Natural killer cell (primary cell): Measurements from ENCODE around the gene ZDHHC20. TPM values are rescaled to one million over a fixed set of nuclear protein-coding genes. Genes with fewer than 3 reads are reported as not detected.

Experiments
- ATAC-seq, 3 donors: fragments of 150-1000 bp in 2 of 3; fragments of 200-7000 bp in 1 of 3; cut with Tn5 transposase; 1 replicate in 1 of 3; 2 replicates in 2 of 3; pipeline ENCODE4 v1.10.0; 2021; ENCODE audit warnings: mild to moderate bottlenecking in 2 of 3, moderate library complexity in 2 of 3
- DNase-seq, 2 donors: peaks; one replicate each; pipeline versions ENCODE4 v3.0.0 to v3.0.0-alpha.2; 2013 to 2021; ENCODE audit warnings: mixed read lengths in 1 of 2
- H3K27ac ChIP-seq: one replicate; pipeline ENCODE4 v1.5.1; 2013; ENCODE audit warnings: mild to moderate bottlenecking, low read length
- H3K27me3 ChIP-seq: one replicate; pipeline ENCODE4 v1.6.1; 2013; ENCODE audit warnings: low read length; ENCODE audit not compliant: control insufficient read depth, insufficient read depth
- H3K36me3 ChIP-seq: one replicate; pipeline ENCODE4 v1.6.1; 2013; ENCODE audit warnings: low read length; ENCODE audit not compliant: control insufficient read depth, insufficient read depth
- H3K4me1 ChIP-seq: one replicate; pipeline ENCODE4 v1.6.1; 2013; ENCODE audit warnings: low read length; ENCODE audit not compliant: control insufficient read depth, insufficient read depth
- H3K4me3 ChIP-seq: one replicate; pipeline ENCODE4 v1.5.1; 2013; ENCODE audit warnings: low read length
- H3K9me3 ChIP-seq: one replicate; pipeline ENCODE4 v1.6.1; 2013; ENCODE audit warnings: low read length; ENCODE audit not compliant: control insufficient read depth, insufficient read depth
- H3K27ac Mint-ChIP-seq, 2 donors: one replicate each; pipeline ENCODE4 v1.8.0; 2022; ENCODE audit warnings: mild to moderate bottlenecking in 2 of 2, mixed read lengths in 2 of 2, moderate library complexity in 1 of 2
- H3K27me3 Mint-ChIP-seq, 2 donors: one replicate each; pipeline ENCODE4 v1.8.0; 2022; ENCODE audit warnings: low read depth in 2 of 2, mixed read lengths in 2 of 2
- H3K36me3 Mint-ChIP-seq: one replicate; pipeline ENCODE4 v1.8.0; 2022; ENCODE audit warnings: mixed read lengths
- H3K4me1 Mint-ChIP-seq, 2 donors: one replicate each; pipeline ENCODE4 v1.8.0; 2022; ENCODE audit warnings: mixed read lengths in 2 of 2
- H3K4me3 Mint-ChIP-seq: one replicate; pipeline ENCODE4 v1.8.0; 2022; ENCODE audit warnings: mild to moderate bottlenecking, moderate library complexity, mixed read lengths
- H3K9me3 Mint-ChIP-seq, 2 donors: one replicate each; pipeline ENCODE4 v1.8.0; 2022; ENCODE audit warnings: mixed read lengths in 2 of 2
- WGBS: methylation state at CpG from one replicate; pipeline ENCODE4 v1.1.7; 2013; ENCODE audit warnings: missing lambda C conversion rate; ENCODE audit not compliant: insufficient coverage; 5-methylcytosine and 5-hydroxymethylcytosine counted together
- intact Hi-C: fragments of 100-400 bp; cut with micrococcal nuclease; formaldehyde crosslinking; loops from one replicate; pipeline ENCODE4 v1.14.2; 2022
- total RNA-seq, 4 donors: library from RNA; stranded (reverse); fragments of 120-200 nt in 1 of 4; gene quantifications; one replicate each; pipeline versions ENCODE4 v1.2.3 to v1.2.4, GENCODE V29; 2013 to 2022
- TF ChIP-seq, protein P1 (sequence below): fragments of 200-600 bp; IDR thresholded peaks from one replicate; pipeline ENCODE4 v1.8.0; 2022; ENCODE audit warnings: antibody characterized with exemption

Gene ZDHHC20
- total RNA-seq, 3 donors from 2014 or later (not counting 1 experiment from before 2014, with no cell fraction given): 85.1 to 116 (median 93.4) TPM

DNA sequence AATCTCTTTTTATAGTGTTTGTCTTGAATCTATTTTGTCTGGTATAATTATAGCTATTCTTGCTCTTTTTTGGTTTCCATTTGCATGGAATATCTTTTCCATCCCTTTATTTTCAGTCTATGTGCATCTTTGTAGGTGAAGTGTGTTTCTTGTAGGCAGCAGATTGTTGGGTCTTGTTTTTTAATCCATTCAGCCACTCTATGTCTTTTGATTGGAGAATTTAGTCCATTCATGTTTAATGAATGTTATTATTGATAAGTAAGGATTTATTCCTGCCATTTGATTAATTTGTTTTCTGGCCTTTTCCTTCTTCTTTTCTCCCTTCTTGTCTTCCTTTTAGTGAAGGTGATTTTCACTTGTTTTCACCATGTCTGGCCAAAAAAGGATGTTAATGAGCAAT is 11.7 kb upstream of the ZDHHC20 start:
- H3K27ac Mint-ChIP-seq: no peak overlapping the region
- H3K4me1 ChIP-seq: no peaks in the 10 kb centered on the region
- H3K27me3 Mint-ChIP-seq: peaks cover 0 to 2% of the 10 kb centered on the region in 2 donors
- H3K9me3 ChIP-seq: no peaks in the 10 kb centered on the region
- H3K36me3 Mint-ChIP-seq: no peaks in the 10 kb centered on the region
- no peaks in the 10 kb centered on the region for H3K36me3 ChIP-seq
- H3K4me3 Mint-ChIP-seq: no peak overlapping the region
- H3K4me3 ChIP-seq: no peak overlapping the region
- H3K9me3 Mint-ChIP-seq: peaks cover 2 to 4% of the 10 kb centered on the region in 2 donors
- no peaks in the 10 kb centered on the region for H3K27me3 ChIP-seq
- no peaks in the 10 kb centered on the region for H3K4me1 Mint-ChIP-seq
- no peak overlapping the region for H3K27ac ChIP-seq
- ATAC-seq: no peak
- TF ChIP-seq, protein P1, sequence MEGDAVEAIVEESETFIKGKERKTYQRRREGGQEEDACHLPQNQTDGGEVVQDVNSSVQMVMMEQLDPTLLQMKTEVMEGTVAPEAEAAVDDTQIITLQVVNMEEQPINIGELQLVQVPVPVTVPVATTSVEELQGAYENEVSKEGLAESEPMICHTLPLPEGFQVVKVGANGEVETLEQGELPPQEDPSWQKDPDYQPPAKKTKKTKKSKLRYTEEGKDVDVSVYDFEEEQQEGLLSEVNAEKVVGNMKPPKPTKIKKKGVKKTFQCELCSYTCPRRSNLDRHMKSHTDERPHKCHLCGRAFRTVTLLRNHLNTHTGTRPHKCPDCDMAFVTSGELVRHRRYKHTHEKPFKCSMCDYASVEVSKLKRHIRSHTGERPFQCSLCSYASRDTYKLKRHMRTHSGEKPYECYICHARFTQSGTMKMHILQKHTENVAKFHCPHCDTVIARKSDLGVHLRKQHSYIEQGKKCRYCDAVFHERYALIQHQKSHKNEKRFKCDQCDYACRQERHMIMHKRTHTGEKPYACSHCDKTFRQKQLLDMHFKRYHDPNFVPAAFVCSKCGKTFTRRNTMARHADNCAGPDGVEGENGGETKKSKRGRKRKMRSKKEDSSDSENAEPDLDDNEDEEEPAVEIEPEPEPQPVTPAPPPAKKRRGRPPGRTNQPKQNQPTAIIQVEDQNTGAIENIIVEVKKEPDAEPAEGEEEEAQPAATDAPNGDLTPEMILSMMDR: no peak
- intact Hi-C loops: no loop called here
- no peak for DNase-seq

DNA sequence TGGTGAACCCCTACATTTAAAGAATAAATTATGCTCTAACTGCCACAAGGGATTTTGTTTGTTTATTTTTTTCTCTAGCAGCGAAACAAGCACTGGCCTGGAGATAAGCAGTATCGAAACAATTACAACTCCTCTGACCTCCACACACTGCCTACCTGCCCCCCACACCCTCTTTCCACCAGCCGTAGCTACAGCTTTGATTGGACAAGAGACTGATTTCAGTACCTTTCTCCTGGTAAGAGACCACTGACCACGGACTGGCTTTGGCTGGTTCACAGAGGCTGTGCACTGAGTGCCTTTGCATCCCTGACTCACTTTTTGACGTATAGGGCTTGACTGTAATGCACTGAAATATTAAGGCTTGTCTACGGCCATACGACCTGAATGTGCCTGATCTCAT is 7.4 kb upstream of the ZDHHC20 start:
- TF ChIP-seq, protein P1: no peak
- Mint-ChIP-seq H3K27ac (no peak overlapping the region), H3K36me3 (no peaks in the 10 kb centered on the region), H3K4me1 (no peaks in the 10 kb centered on the region), H3K27me3 (peaks cover 0 to 1% of the 10 kb centered on the region in 2 donors), H3K4me3 (no peak overlapping the region), H3K9me3 (peaks cover 1 to 2% of the 10 kb centered on the region in 2 donors)
- Histone ChIP-seq H3K27ac (no peak overlapping the region), H3K4me3 (no peak overlapping the region), H3K4me1 (no peaks in the 10 kb centered on the region), H3K9me3 (no peaks in the 10 kb centered on the region), H3K27me3 (no peaks in the 10 kb centered on the region), H3K36me3 (no peaks in the 10 kb centered on the region)
- ATAC-seq (no peak), DNase-seq (no peak)
- intact Hi-C loops: no loop called here
- WGBS: 80% methylated on average over 7 of the region's 7 CpGs

DNA sequence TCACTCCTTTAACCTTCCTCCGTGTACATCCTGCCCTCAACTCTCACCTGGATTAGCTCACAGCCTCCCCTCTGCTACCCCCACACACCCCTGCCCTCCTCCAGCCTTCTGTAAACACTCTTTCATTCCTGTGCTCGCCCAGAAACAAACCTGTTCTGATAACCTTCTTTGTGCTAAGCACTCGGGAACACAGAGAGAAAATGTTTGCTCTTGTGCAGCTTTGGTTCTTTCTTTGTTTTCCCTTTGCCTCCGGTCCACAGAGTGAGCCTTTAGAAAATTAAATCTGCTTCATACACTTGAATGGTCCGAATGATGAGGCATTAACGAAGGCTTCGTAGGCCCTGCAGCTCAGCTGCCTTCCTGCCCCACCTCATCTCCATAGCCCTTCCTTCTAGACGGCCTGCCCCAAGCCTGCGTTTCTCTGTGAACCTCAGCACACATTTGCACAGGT is 6.6 kb upstream of the ZDHHC20 start:
- no peaks in the 10 kb centered on the region for H3K36me3 Mint-ChIP-seq
- H3K4me1 Mint-ChIP-seq: no peaks in the 10 kb centered on the region
- TF ChIP-seq, protein P1: no peak
- WGBS: 80% methylated on average over 9 of the region's 9 CpGs
- no peak overlapping the region for H3K4me3 Mint-ChIP-seq
- H3K27ac ChIP-seq: no peak overlapping the region
- no peaks in the 10 kb centered on the region for H3K36me3 ChIP-seq
- ATAC-seq: no peak
- no peaks in the 10 kb centered on the region for H3K27me3 Mint-ChIP-seq
- H3K4me1 ChIP-seq: no peaks in the 10 kb centered on the region
- no peak overlapping the region for H3K4me3 ChIP-seq
- intact Hi-C loops: no loop called here
- DNase-seq: no peak
- peaks cover 0 to 1% of the 10 kb centered on the region in 2 donors for H3K9me3 Mint-ChIP-seq
- H3K9me3 ChIP-seq: no peaks in the 10 kb centered on the region
- no peaks in the 10 kb centered on the region for H3K27me3 ChIP-seq
- no peak overlapping the region for H3K27ac Mint-ChIP-seq

DNA sequence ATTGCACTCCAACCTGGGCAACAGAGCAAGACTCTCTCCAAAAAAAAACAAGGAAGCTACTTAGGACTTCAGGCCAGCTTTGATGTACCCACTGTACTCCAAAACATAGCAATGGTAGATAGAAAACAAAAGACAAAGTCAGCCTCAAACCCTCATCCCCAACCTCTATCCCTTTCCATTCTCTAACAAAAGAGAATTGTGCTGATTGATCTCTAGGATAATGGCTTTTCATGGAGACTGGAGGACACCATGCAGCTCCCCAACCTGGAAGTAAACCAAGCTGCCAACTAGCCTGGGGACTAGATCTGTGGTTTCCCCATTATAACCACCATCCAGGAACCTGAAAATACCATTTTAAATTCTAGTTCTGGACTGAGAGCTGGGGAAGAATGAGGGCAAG is 4.3 kb upstream of the ZDHHC20 start:
- Mint-ChIP-seq H3K4me3 (no peak overlapping the region), H3K4me1 (peaks cover under 1 to 6% of the 10 kb centered on the region in 2 donors), H3K27me3 (no peaks in the 10 kb centered on the region), H3K9me3 (no peaks in the 10 kb centered on the region), H3K36me3 (no peaks in the 10 kb centered on the region), H3K27ac (no peak overlapping the region)
- DNase-seq: no peak
- H3K36me3 ChIP-seq: no peaks in the 10 kb centered on the region
- H3K27me3 ChIP-seq: no peaks in the 10 kb centered on the region
- intact Hi-C loops: no loop called here
- TF ChIP-seq, protein P1: no peak
- peaks cover 8% of the 10 kb centered on the region for H3K4me1 ChIP-seq
- H3K4me3 ChIP-seq: no peak overlapping the region
- no peak overlapping the region for H3K27ac ChIP-seq
- no peaks in the 10 kb centered on the region for H3K9me3 ChIP-seq
- no peak for ATAC-seq
